NB4 (cell line): Measurements from ENCODE around the gene ICOS.
"Not testable (repeated sequence)": the region's sequence is repeated elsewhere in the genome, so short reads cannot be mapped to it uniquely, and the experiment has no call there.

Experiments used
- DNase-seq: peaks from one replicate; pipeline ENCODE4 v3.0.0; 2010; ENCODE audit warnings: low read depth
- H3K4me3 ChIP-seq: one replicate; pipeline ENCODE4 v1.5.1; 2011; ENCODE audit warnings: mild to moderate bottlenecking, low read depth, low read length, moderate library complexity
- CTCF ChIP-seq: IDR thresholded peaks from one replicate; pipeline ENCODE4 v1.5.1; 2012; ENCODE audit warnings: low read depth, low read length
- MAX ChIP-seq: IDR thresholded peaks from 2 replicates; pipeline ENCODE4 v1.6.1; 2011; ENCODE audit warnings: low read depth, low read length
- MYC ChIP-seq: IDR thresholded peaks from 2 replicates; pipeline ENCODE4 v1.6.1; 2011; ENCODE audit warnings: low read depth, low read length
- POLR2A ChIP-seq: IDR thresholded peaks from 2 replicates; pipeline ENCODE4 v1.6.1; 2011; ENCODE audit warnings: mild to moderate bottlenecking; ENCODE audit not compliant: insufficient read length; ENCODE audit errors: extremely low read depth

The ICOS gene

GRCh38 chr2:203975912-203976311 lies 39.3 kb downstream of the ICOS start:
- no peak for DNase-seq
- no peak overlapping the region for H3K4me3 ChIP-seq
- TF ChIP-seq POLR2A, result no peak
- no peak for TF ChIP-seq CTCF
- no peak for TF ChIP-seq MYC

- DNase-seq, result no peak
- H3K4me3 ChIP-seq, result no peak overlapping the region
- TF ChIP-seq CTCF, result no peak
- no peak for TF ChIP-seq MYC
- no peak for TF ChIP-seq MAX
- TF ChIP-seq POLR2A, result no peak
These were observed 45.7 kb downstream of the ICOS start for GRCh38 chr2:203982276-203982675.

GRCh38 chr2:203983064-203983715 lies 46.6 kb downstream of the ICOS start:
- TF ChIP-seq MYC, result no peak
- TF ChIP-seq POLR2A, result no peak
- no peak for TF ChIP-seq MAX
- no peak for TF ChIP-seq CTCF
- H3K4me3 ChIP-seq, result no peak overlapping the region
- no peak for DNase-seq

- DNase-seq, H3K4me3 ChIP-seq: not testable (repeated sequence)
These were observed 49.4 kb downstream of the ICOS start for GRCh38 chr2:203985978-203986377.

GRCh38 chr2:203987959-203988358 lies 51.4 kb downstream of the ICOS start:
- no peak for DNase-seq
- H3K4me3 ChIP-seq, result no peak overlapping the region
- TF ChIP-seq CTCF, result no peak
- TF ChIP-seq MYC, result no peak
- TF ChIP-seq POLR2A, result no peak
- no peak for TF ChIP-seq MAX

GRCh38 chr2:203988500-203989260 lies 52.1 kb downstream of the ICOS start:
- no peak overlapping the region for H3K4me3 ChIP-seq
- DNase-seq, result no peak
- TF ChIP-seq MYC, result no peak

- no peak for TF ChIP-seq POLR2A
- TF ChIP-seq MYC, result no peak
- no peak for TF ChIP-seq CTCF
- no peak for TF ChIP-seq MAX
These were observed 53.0 kb downstream of the ICOS start for GRCh38 chr2:203989521-203989920.

More at GRCh38 chr2:203989521-203989920, 53.0 kb downstream of the ICOS start:
- DNase-seq, result no peak
- H3K4me3 ChIP-seq, result no peak overlapping the region
